Gastrocnemius medialis (tissue), 4 donors: ENCODE data around the gene MYO16.

Source experiments
- CTCF ChIP-seq, 5 experiments: fragments of 450-650 bp in 3 of 5; fragments of 200-600 bp in 2 of 5; sonication (generic) in 2 of 5; IDR thresholded peaks in 4 of 5; conservative IDR thresholded peaks in 1 of 5; 1 replicate in 4 of 5; 2 replicates in 1 of 5; pipeline ENCODE4 v1.5.1; 2016 to 2019; ENCODE audit warnings: antibody characterized with exemption in 5 of 5, mild to moderate bottlenecking in 3 of 5, moderate library complexity in 3 of 5
- POLR2A ChIP-seq, 2 donors: fragments of 450-650 bp; IDR thresholded peaks; one replicate each; pipeline ENCODE4 v1.6.1; 2017; ENCODE audit warnings: antibody characterized with exemption in 2 of 2, mild to moderate bottlenecking in 2 of 2, moderate library complexity in 2 of 2

- TF ChIP-seq CTCF (IDR thresholded peaks at IDR 0.05 in 4 of 5, conservative IDR thresholded peaks at IDR 0.05 in 1 of 5) (no peak), POLR2A (IDR thresholded peaks at IDR 0.05) (no peak)
Observed at GRCh38 chr13:108812165-108812564, 182.8 kb downstream of the MYO16 start.
